Adrenal gland (tissue), 5 donors: ENCODE measurements around the gene TPPP3.

ENCODE experiments used
- CTCF ChIP-seq, 6 experiments: fragments of 450-650 bp in 4 of 6; fragments of 200-600 bp in 2 of 6; sonication (generic) in 1 of 6; IDR thresholded peaks; 1 replicate in 5 of 6; 2 replicates in 1 of 6; pipeline versions ENCODE4 v1.5.1 to v1.8.0; 2016 to 2021; ENCODE audit warnings: antibody characterized with exemption in 6 of 6, mild to moderate bottlenecking in 2 of 6, moderate library complexity in 1 of 6
- POLR2A ChIP-seq, 2 donors: fragments of 450-650 bp; IDR thresholded peaks; one replicate each; pipeline ENCODE4 v1.6.1; 2017; ENCODE audit warnings: antibody characterized with exemption in 2 of 2, mild to moderate bottlenecking in 2 of 2, moderate library complexity in 1 of 2
- donor health status: DM: no; HTN: no; CAD: no.

GRCh38 chr16:67394155-67395104 is 1.1 kb upstream of the TPPP3 start:
- no peak for TF ChIP-seq CTCF (IDR thresholded peaks at IDR 0.05)
- no peak for TF ChIP-seq POLR2A (IDR thresholded peaks at IDR 0.05)
